ENCODE data around the gene TAC4.

DNA sequence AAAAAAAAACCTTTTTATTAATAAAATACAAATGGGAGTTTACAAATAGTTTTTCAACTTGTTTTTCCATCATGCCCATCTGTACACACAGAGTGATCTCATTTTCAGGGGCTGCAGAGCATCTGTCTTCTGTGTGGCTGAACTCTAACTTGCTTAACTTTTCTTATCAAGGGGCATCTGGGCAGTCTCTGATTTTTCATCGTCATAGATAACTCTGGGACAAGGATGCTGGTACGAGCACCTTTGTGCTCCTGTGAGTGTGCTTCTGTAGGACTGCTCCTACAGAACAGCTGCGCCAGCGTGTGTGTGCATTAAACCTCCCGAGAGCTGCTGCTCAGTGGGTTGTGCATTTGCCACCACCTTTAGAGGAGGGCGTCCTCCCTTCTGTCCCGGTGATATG lies 34.6 kb upstream of the TAC4 start:
- no peak for TF ChIP-seq EZH2 (IDR thresholded peaks at IDR 0.05; ENCODE audit: insufficient read depth, poor library complexity, severe bottlenecking)
- TF ChIP-seq EZH2phosphoT487 (IDR thresholded peaks at IDR 0.05; ENCODE audit: insufficient read depth, low read depth) = no peak
